Mucosa of descending colon (tissue), 3 donors: Measurements from ENCODE around the gene THAP7. TPM values are rescaled to one million over a fixed set of nuclear protein-coding genes. Genes with fewer than 3 reads are reported as not detected.
A peak's percentile ranks its signal among the peaks of the same experiment; 100 is the strongest.

ENCODE experiments used
- ATAC-seq: fragments of 200-7000 bp; cut with Tn5 transposase; one replicate; pipeline ENCODE4 v1.9.1; 2020; ENCODE audit warnings: mild to moderate bottlenecking, moderate library complexity
- DNase-seq, 3 donors: peaks; one replicate each; pipeline ENCODE4 v3.0.0-alpha.2; 2020
- H3K36me3 ChIP-seq: fragments of 200-600 bp; one replicate; pipeline ENCODE4 v1.8.0; 2021; ENCODE audit warnings: low read depth, mild to moderate bottlenecking
- H3K4me1 ChIP-seq: fragments of 200-600 bp; one replicate; pipeline ENCODE4 v1.8.0; 2021; ENCODE audit warnings: low read depth, mild to moderate bottlenecking
- H3K4me3 ChIP-seq: fragments of 200-600 bp; one replicate; pipeline ENCODE4 v1.8.0; 2021; ENCODE audit warnings: mild to moderate bottlenecking
- H3K9me3 ChIP-seq: fragments of 200-600 bp; one replicate; pipeline ENCODE4 v1.8.0; 2021; ENCODE audit warnings: mild to moderate bottlenecking
- intact Hi-C, 2 donors: fragments of 100-400 bp; cut with DNase I in 1 of 2; cut with micrococcal nuclease in 1 of 2; formaldehyde crosslinking; loops; one replicate each; pipeline versions ENCODE4 v1.11.0 to v1.11.1; 2022; cut with DNase I, micrococcal nuclease
- total RNA-seq, 3 donors: library from RNA; stranded (reverse); fragmentation: NEBNext Ultra II Directional in 2 of 3; extraction: Animal tissue kit (Norgen Biotek cat#: 25700) in 2 of 3; gene quantifications; one replicate each; pipeline versions ENCODE4 v1.2.1 to v1.2.4, GENCODE V29; 2021 to 2023
- TF ChIP-seq, protein P1 (sequence below): fragments of 200-600 bp; IDR thresholded peaks from one replicate; pipeline ENCODE4 v1.8.0; 2022; ENCODE audit warnings: antibody characterized with exemption, mild to moderate bottlenecking
- donor health status: DM: no; HTN: no; CAD: no; lungs with moderate emphysema.
- donor health status: DM: no; HTN: no; CAD: no.
- donor health status: DM: no; HTN: yes; CAD: no.

THAP7 gene
- total RNA-seq, 3 donors from 2014 or later: 16.8 to 27.8 (median 19.8) TPM

DNA sequence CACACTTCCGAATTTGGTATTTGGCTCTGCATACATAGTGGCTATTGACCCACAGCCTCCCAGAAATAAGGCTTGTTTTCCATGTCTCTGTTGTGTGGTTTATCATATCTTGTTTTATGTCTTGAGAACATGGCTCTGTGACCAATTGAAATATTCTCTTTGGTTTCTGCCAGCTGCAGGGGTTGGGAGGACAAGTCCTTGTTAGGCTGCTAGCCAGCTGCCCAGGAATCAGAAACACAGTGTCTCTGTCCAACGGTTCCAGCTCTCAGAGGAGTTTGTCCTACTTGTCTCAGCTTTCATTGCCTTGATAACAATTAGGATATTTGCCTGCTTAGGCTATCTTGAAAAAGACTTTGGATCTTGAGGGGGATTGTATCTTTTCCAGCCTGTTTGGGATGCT is 36.5 kb upstream of the THAP7 start:
- H3K9me3 ChIP-seq: no peaks in the 10 kb centered on the region
- TF ChIP-seq, protein P1, sequence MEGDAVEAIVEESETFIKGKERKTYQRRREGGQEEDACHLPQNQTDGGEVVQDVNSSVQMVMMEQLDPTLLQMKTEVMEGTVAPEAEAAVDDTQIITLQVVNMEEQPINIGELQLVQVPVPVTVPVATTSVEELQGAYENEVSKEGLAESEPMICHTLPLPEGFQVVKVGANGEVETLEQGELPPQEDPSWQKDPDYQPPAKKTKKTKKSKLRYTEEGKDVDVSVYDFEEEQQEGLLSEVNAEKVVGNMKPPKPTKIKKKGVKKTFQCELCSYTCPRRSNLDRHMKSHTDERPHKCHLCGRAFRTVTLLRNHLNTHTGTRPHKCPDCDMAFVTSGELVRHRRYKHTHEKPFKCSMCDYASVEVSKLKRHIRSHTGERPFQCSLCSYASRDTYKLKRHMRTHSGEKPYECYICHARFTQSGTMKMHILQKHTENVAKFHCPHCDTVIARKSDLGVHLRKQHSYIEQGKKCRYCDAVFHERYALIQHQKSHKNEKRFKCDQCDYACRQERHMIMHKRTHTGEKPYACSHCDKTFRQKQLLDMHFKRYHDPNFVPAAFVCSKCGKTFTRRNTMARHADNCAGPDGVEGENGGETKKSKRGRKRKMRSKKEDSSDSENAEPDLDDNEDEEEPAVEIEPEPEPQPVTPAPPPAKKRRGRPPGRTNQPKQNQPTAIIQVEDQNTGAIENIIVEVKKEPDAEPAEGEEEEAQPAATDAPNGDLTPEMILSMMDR: no peak
- no peak for ATAC-seq
- H3K4me3 ChIP-seq: no peak overlapping the region
- H3K36me3 ChIP-seq: no peaks in the 10 kb centered on the region
- intact Hi-C loops: no loop called here
- H3K4me1 ChIP-seq: peaks cover 3% of the 10 kb centered on the region
- DNase-seq: peak in 1 of 3 donors; percentile 2

DNA sequence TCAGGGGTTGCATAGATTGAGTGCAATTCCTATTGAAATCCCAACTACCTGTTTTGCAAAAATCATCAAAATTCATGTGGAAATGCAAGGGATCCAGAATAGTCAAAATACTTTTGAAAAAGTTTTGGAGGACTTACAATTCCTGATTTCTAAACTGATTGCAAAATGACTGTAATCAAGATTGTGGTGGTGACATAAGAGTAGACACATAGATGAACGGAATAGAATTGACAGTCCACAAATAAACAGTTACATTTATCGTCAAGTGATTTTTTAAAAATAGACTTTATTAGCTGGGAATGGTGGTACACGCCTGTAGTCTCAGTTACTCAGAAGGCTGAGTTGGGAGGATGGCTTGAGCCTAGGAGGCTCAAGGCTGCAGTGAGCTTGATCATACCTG is 33.1 kb upstream of the THAP7 start:
- TF ChIP-seq, protein P1: no peak
- Histone ChIP-seq H3K36me3 (no peaks in the 10 kb centered on the region), H3K4me3 (no peak overlapping the region), H3K4me1 (peaks cover 8% of the 10 kb centered on the region), H3K9me3 (no peaks in the 10 kb centered on the region)
- ATAC-seq (no peak), DNase-seq (no peak)
- intact Hi-C loops: no loop called here

DNA sequence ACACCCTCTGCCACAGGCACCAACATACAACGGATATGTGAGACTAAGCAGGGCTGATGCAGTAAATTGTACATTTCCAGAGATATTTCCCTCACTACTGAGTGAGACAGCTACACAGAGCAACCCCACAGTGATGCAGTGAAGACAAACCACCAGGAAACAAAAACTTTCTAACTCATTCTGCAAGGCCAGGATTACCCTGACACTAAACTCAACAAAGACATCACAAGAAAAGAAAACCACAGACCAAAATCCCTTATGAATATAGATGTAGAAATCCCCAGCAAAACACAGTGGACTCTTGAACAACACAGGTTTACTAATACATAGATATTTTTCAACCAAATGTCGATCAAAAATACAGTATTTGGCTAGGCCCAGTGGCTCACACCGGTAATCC is 32.0 kb upstream of the THAP7 start:
- DNase-seq (no peak), ATAC-seq (no peak)
- TF ChIP-seq, protein P1: no peak
- Histone ChIP-seq H3K4me1 (peaks cover 8% of the 10 kb centered on the region), H3K9me3 (no peaks in the 10 kb centered on the region), H3K36me3 (no peaks in the 10 kb centered on the region), H3K4me3 (no peak overlapping the region)
- intact Hi-C loops: no loop called here

DNA sequence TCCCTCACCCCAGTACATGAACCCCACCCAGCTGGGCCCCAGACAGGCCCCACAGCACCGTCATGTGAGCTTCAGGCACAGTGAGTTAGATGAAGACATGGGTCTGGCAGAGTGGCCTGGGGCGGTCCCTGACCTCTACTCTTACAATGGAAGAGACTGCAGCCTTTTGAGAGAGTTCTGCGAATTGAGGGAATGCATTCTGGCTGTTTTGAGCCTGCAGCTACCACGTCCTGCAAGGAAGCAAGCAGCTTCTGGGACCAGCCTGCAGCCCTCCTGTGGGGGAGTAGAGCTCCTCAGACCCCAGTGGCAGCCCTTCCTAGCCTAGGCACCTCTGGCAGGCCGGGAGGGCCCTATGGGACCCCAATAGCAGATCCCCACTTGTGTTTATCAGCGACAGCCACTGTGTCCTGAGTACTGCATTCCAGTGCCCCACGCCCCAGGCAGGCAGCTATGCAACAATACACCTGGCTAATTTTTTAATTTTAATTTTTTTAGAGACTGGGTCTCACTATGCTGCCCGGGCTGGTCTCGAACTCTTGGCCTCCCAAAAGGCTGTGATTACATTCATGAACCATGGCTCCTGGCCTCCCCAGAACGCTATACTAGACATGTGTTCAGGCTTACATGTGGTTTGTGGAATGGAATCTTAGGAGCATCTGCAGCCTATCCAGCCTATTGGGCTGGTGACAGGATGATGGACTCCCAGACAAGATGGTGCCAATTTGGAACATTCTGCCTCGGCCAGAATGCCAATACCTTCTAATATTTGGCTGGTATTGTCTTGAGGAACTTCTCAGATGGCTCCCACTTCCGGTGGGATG is 31.2 kb upstream of the THAP7 start:
- H3K36me3 ChIP-seq: no peaks in the 10 kb centered on the region
- ATAC-seq (no peak), DNase-seq (no peak)
- H3K9me3 ChIP-seq: no peaks in the 10 kb centered on the region
- H3K4me1 ChIP-seq: peaks cover 8% of the 10 kb centered on the region
- H3K4me3 ChIP-seq: no peak overlapping the region
- intact Hi-C loops: no loop called here
- TF ChIP-seq, protein P1: no peak

DNA sequence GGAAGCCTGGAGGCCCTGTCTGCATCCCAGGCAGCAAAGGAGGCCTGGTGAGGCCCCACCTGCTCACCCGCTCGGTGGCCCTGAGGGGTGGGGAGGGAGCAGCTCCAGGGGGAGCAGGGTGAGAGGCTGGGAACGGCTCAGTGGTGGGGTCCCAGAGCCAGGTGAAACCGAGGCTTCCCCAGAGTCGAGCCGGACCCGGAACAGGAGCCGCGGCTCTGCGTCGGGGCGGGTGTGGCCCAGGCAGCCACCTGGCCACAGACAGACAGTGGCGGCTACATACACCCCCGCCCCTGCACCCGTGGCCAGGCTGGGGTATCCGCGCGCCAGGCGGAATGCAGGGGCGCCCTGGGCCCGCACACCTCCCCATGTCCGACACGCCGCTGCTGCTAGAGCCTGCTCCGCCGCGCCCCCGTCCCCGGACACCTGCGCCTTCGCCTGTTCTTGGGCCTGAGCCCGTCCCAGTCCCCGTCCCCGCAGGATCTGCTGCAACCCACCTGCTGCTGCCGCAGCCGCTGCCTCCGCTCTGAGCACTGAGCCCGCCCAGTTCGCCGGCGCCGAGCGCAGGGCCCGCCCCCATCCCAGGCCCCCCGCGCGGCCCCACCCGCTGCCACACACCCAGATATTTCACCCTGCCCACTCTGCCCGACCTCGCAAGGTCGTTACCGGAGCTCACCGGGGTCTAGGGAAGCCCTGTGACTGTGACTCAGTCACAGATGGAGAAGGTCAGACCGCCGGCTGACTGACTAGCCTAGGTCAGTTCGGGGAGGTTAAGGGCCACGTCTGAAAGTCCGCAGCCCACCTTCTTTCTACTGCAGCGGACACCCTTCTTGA is 30.3 kb upstream of the THAP7 start, which contains the start of gene SLC7A4:
Gene SLC7A4, minus strand, starts transcription at position 525 of the 831 bp plus-strand sequence. CDS start 749 bp downstream, outside the sequence.
- TF ChIP-seq, protein P1: no peak
- ATAC-seq (peak; percentile 79), DNase-seq (peak in 1 of 3 donors; percentile 50)
- no peaks in the 10 kb centered on the region for H3K36me3 ChIP-seq
- H3K9me3 ChIP-seq: no peaks in the 10 kb centered on the region
- intact Hi-C loops: no loop called here
- peaks cover 8% of the 10 kb centered on the region for H3K4me1 ChIP-seq
- no peak within 1 kb of the TSS for H3K4me3 ChIP-seq
